ENCODE results near the gene PAPPA2. TPM values are rescaled to one million over a fixed set of nuclear protein-coding genes. Genes with fewer than 3 reads are reported as not detected.

Gene PAPPA2
- total RNA-seq, 1 experiment from 2014 or later = 0.03 TPM

GRCh38 chr1:176543360-176544129 lies 80.6 kb downstream of the PAPPA2 start:
- Histone ChIP-seq H3K27me3 (ENCODE audit: control insufficient read depth, insufficient read depth, low read length) (no peaks in the 10 kb centered on the region; the same call in 1 of the 2 replicates), H3K9me3 (ENCODE audit: control insufficient read depth, insufficient read depth, low read depth, low read length) (no peaks in the 10 kb centered on the region), H3K36me3 (ENCODE audit: control insufficient read depth, insufficient read depth, low read length) (no peaks in the 10 kb centered on the region), H3K4me3 (ENCODE audit: low read depth in 2 of 2, low read length in 2 of 2) (no peak overlapping the region), H3K27ac (ENCODE audit: low read length) (no peak overlapping the region), H3K4me1 (ENCODE audit: control insufficient read depth, insufficient read depth, low read length) (no peaks in the 10 kb centered on the region)
- no TSS peak for BruUV-seq (replicated peaks)
- intact Hi-C loops (cut with micrococcal nuclease; ENCODE audit: unreplicated experiment) = no loop called here
- POLR2A ChIA-PET = no interaction called here
- CTCF ChIA-PET = no interaction called here
- in situ Hi-C loops (cut with HindIII; ENCODE audit: low pct_unique_long_range_greater_than_20kb, low sequenced_read_pairs) = no loop called here
- no peak for TF ChIP-seq POLR2AphosphoS5 (IDR thresholded peaks at IDR 0.05; ENCODE audit: low read depth, low read length)
- no peak for TF ChIP-seq TCF7L2 (IDR thresholded peaks at IDR 0.05; ENCODE audit: low read depth, low read length)
- no peak for TF ChIP-seq CTCF (IDR thresholded peaks at IDR 0.05)
- ATAC-seq = no peak
- no peak for DNase-seq (ENCODE audit: low read depth, low spot score)

GRCh38 chr1:176545034-176545639 lies 82.2 kb downstream of the PAPPA2 start:
- CTCF ChIA-PET = no interaction called here
- no peaks in the 10 kb centered on the region; the same call in 1 of the 2 replicates for H3K27me3 ChIP-seq (ENCODE audit: control insufficient read depth, insufficient read depth, low read length)
- H3K4me3 ChIP-seq (ENCODE audit: low read depth in 2 of 2, low read length in 2 of 2) = no peak overlapping the region
- TF ChIP-seq TCF7L2 (IDR thresholded peaks at IDR 0.05; ENCODE audit: low read depth, low read length) (no peak), REST (IDR thresholded peaks at IDR 0.05; ENCODE audit: insufficient read depth in 1 of 2, low read depth in 2 of 2, low read length in 1 of 2) (no peak), SIN3A (IDR thresholded peaks at IDR 0.05; ENCODE audit: borderline replicate concordance, insufficient read depth, low read depth, low read length) (no peak), CTCF (IDR thresholded peaks at IDR 0.05) (no peak), POLR2AphosphoS5 (IDR thresholded peaks at IDR 0.05; ENCODE audit: low read depth, low read length) (no peak)
- POLR2A ChIA-PET = no interaction called here
- DNase-seq (ENCODE audit: low read depth, low spot score) (no peak), ATAC-seq (no peak)
- H3K4me1 ChIP-seq (ENCODE audit: control insufficient read depth, insufficient read depth, low read length) = no peaks in the 10 kb centered on the region
- H3K27ac ChIP-seq (ENCODE audit: low read length) = no peak overlapping the region
- H3K36me3 ChIP-seq (ENCODE audit: control insufficient read depth, insufficient read depth, low read length) = no peaks in the 10 kb centered on the region
- in situ Hi-C loops (cut with HindIII; ENCODE audit: low pct_unique_long_range_greater_than_20kb, low sequenced_read_pairs) (no loop called here), intact Hi-C loops (cut with micrococcal nuclease; ENCODE audit: unreplicated experiment) (loop anchor here (5.0 kb wide), 1 partner anchor 168 kb away; no protein-coding TSS in a partner anchor)
- no peaks in the 10 kb centered on the region for H3K9me3 ChIP-seq (ENCODE audit: control insufficient read depth, insufficient read depth, low read depth, low read length)
- no TSS peak for BruUV-seq (replicated peaks)
